Esophagus squamous epithelium (tissue), 5 donors: ENCODE results near the gene VEPH1. TPM values are rescaled to one million over a fixed set of nuclear protein-coding genes. Genes with fewer than 3 reads are reported as not detected.

Experiments used
- DNase-seq: peaks from one replicate; lab custom pipeline; 2025; lab: John Stamatoyannopoulos, UW
- H3K27ac ChIP-seq, 4 donors: fragments of 200-600 bp; sonication (generic); one replicate each; pipeline ENCODE4 v1.5.1; 2016 to 2019; ENCODE audit warnings: mild to moderate bottlenecking in 1 of 4
- H3K27me3 ChIP-seq, 4 donors: fragments of 200-600 bp; sonication (generic); 1 replicate in 3 of 4; 2 replicates in 1 of 4; pipeline versions ENCODE4 v1.5.1 to v1.6.0; 2017 to 2021; ENCODE audit warnings: antibody characterized with exemption in 1 of 4
- H3K36me3 ChIP-seq, 3 donors: fragments of 200-600 bp; sonication (generic); one replicate each; pipeline ENCODE4 v1.5.1; 2016 to 2019
- H3K4me1 ChIP-seq, 3 donors: fragments of 200-600 bp; sonication (generic); one replicate each; pipeline ENCODE4 v1.5.1; 2017 to 2019
- H3K4me3 ChIP-seq, 4 donors: fragments of 200-600 bp; sonication (generic); 1 replicate in 3 of 4; 2 replicates in 1 of 4; pipeline ENCODE4 v1.5.1; 2016 to 2019; ENCODE audit warnings: mild to moderate bottlenecking in 2 of 4, moderate library complexity in 1 of 4
- H3K9me3 ChIP-seq, 3 donors: fragments of 200-600 bp; sonication (generic); one replicate each; pipeline ENCODE4 v1.5.1; 2016 to 2019
- CTCF ChIP-seq, 6 experiments: fragments of 450-650 bp in 4 of 6; fragments of 200-600 bp in 2 of 6; sonication (generic) in 2 of 6; IDR thresholded peaks; one replicate each; pipeline ENCODE4 v1.5.1; 2016 to 2019; ENCODE audit warnings: antibody characterized with exemption in 6 of 6, mild to moderate bottlenecking in 4 of 6, moderate library complexity in 4 of 6
- POLR2A ChIP-seq, 4 donors: fragments of 450-650 bp; IDR thresholded peaks; one replicate each; pipeline ENCODE4 v1.6.1; 2017; ENCODE audit warnings: antibody characterized with exemption in 4 of 4, mild to moderate bottlenecking in 4 of 4, moderate library complexity in 3 of 4
- WGBS, 2 donors: methylation state at CpG; one replicate each; pipeline ENCODE4 v1.1.5; 2018; 5-methylcytosine and 5-hydroxymethylcytosine counted together
- intact Hi-C: fragments of 100-400 bp; cut with DNase I; formaldehyde crosslinking; loops from one replicate; pipeline ENCODE4 v1.15.0; 2022
- total RNA-seq, 4 donors: library from RNA; depleted of rRNA; stranded (reverse); fragments of >200 nt; gene quantifications; one replicate each; pipeline ENCODE4 v1.1.0, GENCODE V29; 2016
- donor health status: DM: yes; HTN: yes; CAD: no.

The VEPH1 gene
- total RNA-seq, 4 donors from 2014 or later = not detected

DNA sequence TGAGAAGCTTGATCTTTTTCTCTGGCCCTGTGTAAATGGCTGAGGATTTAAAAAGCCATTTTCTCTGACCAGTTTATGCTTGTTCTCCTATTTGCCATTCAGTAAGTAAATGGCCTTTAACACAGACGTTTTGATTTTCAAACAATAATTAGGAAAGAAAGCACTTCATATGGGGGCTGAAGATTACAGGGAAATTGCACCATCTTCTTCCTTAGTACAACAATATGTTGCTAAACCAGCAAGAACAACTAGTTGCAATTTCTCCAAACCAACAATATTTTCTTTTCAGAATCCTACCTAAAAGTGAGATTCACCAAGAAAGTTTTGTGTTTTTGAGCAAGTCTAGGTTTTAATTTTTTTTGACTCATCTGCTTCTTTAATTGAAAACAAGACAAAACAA is 262.8 kb downstream of the VEPH1 start:
- intact Hi-C loops = no loop called here
- H3K4me3 ChIP-seq = no peak overlapping the region
- H3K27me3 ChIP-seq = no peaks in the 10 kb centered on the region
- WGBS, 2 donors = 18 to 46% methylated on average over 1 of the region's 1 CpG
- H3K4me1 ChIP-seq = no peaks in the 10 kb centered on the region
- H3K27ac ChIP-seq = no peak overlapping the region
- H3K9me3 ChIP-seq = no peaks in the 10 kb centered on the region
- DNase-seq = no peak
- TF ChIP-seq POLR2A (IDR thresholded peaks at IDR 0.05) (no peak), CTCF (IDR thresholded peaks at IDR 0.05) (no peak)
- H3K36me3 ChIP-seq = no peaks in the 10 kb centered on the region

GRCh38 chr3:157239082-157239704 is 264.0 kb downstream of the VEPH1 start:
- WGBS, 2 donors = 23 to 26% methylated on average over 4 to 5 of the region's 5 CpGs
- intact Hi-C loops = no loop called here
- TF ChIP-seq CTCF (IDR thresholded peaks at IDR 0.05) (peak in 5 of 6 experiments; percentile 28 to 69 (median 62)), POLR2A (IDR thresholded peaks at IDR 0.05) (no peak)
- peak; percentile 7 for DNase-seq
- Histone ChIP-seq H3K4me1 (no peaks in the 10 kb centered on the region), H3K36me3 (no peaks in the 10 kb centered on the region), H3K9me3 (no peaks in the 10 kb centered on the region), H3K4me3 (no peak overlapping the region), H3K27me3 (no peaks in the 10 kb centered on the region), H3K27ac (no peak overlapping the region)

DNA sequence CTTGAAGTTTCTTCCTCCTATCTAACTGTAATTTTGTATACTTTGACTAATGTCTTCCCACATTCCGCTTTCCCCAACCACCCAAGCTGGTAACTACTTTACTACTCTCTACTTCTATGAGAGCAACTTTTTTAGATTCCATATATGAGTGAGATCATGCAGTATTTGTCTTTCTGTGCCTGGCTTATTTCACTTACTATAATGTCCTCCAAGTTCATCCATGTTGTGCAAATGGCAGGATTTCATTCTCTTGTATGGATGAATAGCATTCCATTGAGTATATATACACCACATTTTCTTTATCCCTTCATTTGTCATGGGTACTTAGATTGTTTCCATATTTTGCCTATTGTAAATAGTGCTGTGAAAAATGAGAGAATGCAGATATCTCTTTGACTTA is 264.8 kb downstream of the VEPH1 start:
- no peaks in the 10 kb centered on the region for H3K36me3 ChIP-seq
- no peaks in the 10 kb centered on the region for H3K4me1 ChIP-seq
- no peak overlapping the region for H3K27ac ChIP-seq
- intact Hi-C loops = no loop called here
- H3K27me3 ChIP-seq = no peaks in the 10 kb centered on the region
- TF ChIP-seq CTCF (IDR thresholded peaks at IDR 0.05) (no peak), POLR2A (IDR thresholded peaks at IDR 0.05) (no peak)
- WGBS, 2 donors = 93 to 100% methylated on average over 1 of the region's 1 CpG
- H3K9me3 ChIP-seq = no peaks in the 10 kb centered on the region
- no peak for DNase-seq
- H3K4me3 ChIP-seq = no peak overlapping the region

DNA sequence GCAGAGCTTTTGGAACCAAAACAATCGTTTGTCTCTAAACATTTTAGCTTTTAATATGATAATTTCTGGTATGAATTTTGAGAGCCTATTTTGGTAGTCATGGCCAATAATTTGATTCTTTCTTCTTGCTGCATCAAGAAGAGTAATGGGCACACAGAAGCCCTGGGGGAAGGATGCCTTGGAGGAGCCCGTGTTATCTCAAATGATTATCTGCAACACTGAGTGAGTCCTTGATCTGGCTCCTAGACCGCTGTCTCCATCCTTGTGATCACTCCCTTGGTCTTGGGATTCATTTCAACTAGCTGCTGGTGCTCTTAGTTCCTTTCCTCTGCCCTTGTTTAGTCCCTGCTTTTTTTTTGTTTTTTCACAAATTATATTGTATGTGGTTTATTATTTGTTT is 265.3 kb downstream of the VEPH1 start:
- DNase-seq = no peak
- Histone ChIP-seq H3K36me3 (no peaks in the 10 kb centered on the region), H3K4me1 (no peaks in the 10 kb centered on the region), H3K27me3 (no peaks in the 10 kb centered on the region), H3K27ac (no peak overlapping the region), H3K9me3 (no peaks in the 10 kb centered on the region), H3K4me3 (no peak overlapping the region)
- TF ChIP-seq POLR2A (IDR thresholded peaks at IDR 0.05) = no peak
- no peak for TF ChIP-seq CTCF (IDR thresholded peaks at IDR 0.05)
- WGBS, 2 donors = 53 to 60% methylated on average over 3 of the region's 3 CpGs
- intact Hi-C loops = no loop called here

GRCh38 chr3:157235291-157235690 is 267.9 kb downstream of the VEPH1 start:
- TF ChIP-seq POLR2A (IDR thresholded peaks at IDR 0.05) = no peak
- no peak for TF ChIP-seq CTCF (IDR thresholded peaks at IDR 0.05)
- intact Hi-C loops = no loop called here
- DNase-seq = no peak
- no peaks in the 10 kb centered on the region for H3K4me1 ChIP-seq
- no peak overlapping the region for H3K27ac ChIP-seq
- H3K9me3 ChIP-seq = no peaks in the 10 kb centered on the region
- H3K27me3 ChIP-seq = no peaks in the 10 kb centered on the region
- no peak overlapping the region for H3K4me3 ChIP-seq
- H3K36me3 ChIP-seq = no peaks in the 10 kb centered on the region
- WGBS, 2 donors = 85 to 95% methylated on average over 2 of the region's 2 CpGs
